Body of pancreas (tissue), 4 donors: ENCODE measurements around the gene TACR1. TPM values are rescaled to one million over a fixed set of nuclear protein-coding genes. Genes with fewer than 3 reads are reported as not detected.

Experiments used
- ATAC-seq: fragments of 150-250 bp; one replicate; pipeline ENCODE4 v1.9.1; 2016
- DNase-seq, 4 donors: peaks; one replicate each; pipeline ENCODE4 v3.0.0-alpha.2; 2019
- H3K27ac ChIP-seq, 4 donors: fragments of 200-600 bp; sonication (generic); 1 replicate in 3 of 4; 2 replicates in 1 of 4; pipeline versions ENCODE4 v1.5.1 to v1.6.1; 2016 to 2019; ENCODE audit warnings: mild to moderate bottlenecking in 1 of 4, mixed read lengths in 1 of 4, moderate library complexity in 1 of 4
- H3K27me3 ChIP-seq, 2 donors: fragments of 200-600 bp; sonication (generic); one replicate each; pipeline ENCODE4 v1.6.0; 2016; ENCODE audit warnings: mild to moderate bottlenecking in 1 of 2
- H3K36me3 ChIP-seq, 2 donors: fragments of 200-600 bp; sonication (generic); replicated peaks in 1 of 2; 2 replicates each; pipeline ENCODE4 v1.5.1; 2016; ENCODE audit warnings: low read depth in 2 of 2; ENCODE audit not compliant: insufficient read depth in 1 of 2
- H3K4me1 ChIP-seq: fragments of 200-600 bp; sonication (generic); one replicate; pipeline ENCODE4 v1.6.0; 2016
- H3K4me3 ChIP-seq, 2 donors: fragments of 200-600 bp; sonication (generic); 1 replicate in 1 of 2; 2 replicates in 1 of 2; pipeline ENCODE4 v1.5.1; 2016 to 2019
- H3K9me3 ChIP-seq, 3 donors: fragments of 200-600 bp; sonication (generic); 1 replicate in 2 of 3; 2 replicates in 1 of 3; pipeline ENCODE4 v1.5.1; 2016
- POLR2A ChIP-seq, 3 donors: fragments of 450-650 bp; IDR thresholded peaks; one replicate each; pipeline ENCODE4 v1.6.1; 2016; ENCODE audit warnings: antibody characterized with exemption in 3 of 3, mild to moderate bottlenecking in 2 of 3
- WGBS, 2 donors: methylation state at CpG; one replicate each; pipeline ENCODE4 v1.1.5; 2017; 5-methylcytosine and 5-hydroxymethylcytosine counted together
- intact Hi-C: fragments of 100-400 bp; cut with DNase I; formaldehyde crosslinking; loops from one replicate; pipeline ENCODE4 v1.15.1; 2023
- total RNA-seq, 2 donors: library from RNA; depleted of rRNA; stranded (reverse); fragments of >200 nt; gene quantifications; one replicate each; pipeline ENCODE4 v1.1.0, GENCODE V29; 2016
- TF ChIP-seq, protein P1 (sequence below), 7 experiments: fragments of 450-650 bp in 4 of 7; fragments of 200-600 bp in 3 of 7; sonication (generic) in 3 of 7; IDR thresholded peaks; one replicate each; pipeline ENCODE4 v1.5.1; 2016 to 2019; ENCODE audit warnings: antibody characterized with exemption in 7 of 7

Gene TACR1
- total RNA-seq, 2 donors from 2014 or later, result 0.52 TPM; not detected in 1

DNA sequence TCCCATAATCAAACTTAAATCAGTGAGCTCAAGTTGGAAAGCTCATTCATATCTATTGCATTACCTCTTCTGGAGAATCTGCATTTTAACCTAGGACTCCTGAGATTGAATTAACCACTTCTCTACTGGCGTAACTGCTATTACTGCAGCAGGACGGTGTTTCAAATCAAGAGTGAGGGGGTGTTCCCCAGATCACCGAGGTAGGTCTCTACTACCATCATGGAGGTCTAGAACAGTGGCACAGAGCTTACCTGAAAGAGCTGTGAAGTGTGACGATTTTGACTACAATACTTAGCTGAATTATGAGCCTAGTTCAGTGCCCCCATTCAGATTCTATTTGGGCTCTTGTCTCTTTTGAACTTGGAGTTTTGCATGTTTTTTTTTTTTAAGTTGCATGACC, 121.4 kb downstream of the TACR1 start:
- Histone ChIP-seq H3K27me3 (no peaks in the 10 kb centered on the region), H3K4me1 (no peaks in the 10 kb centered on the region), H3K4me3 (no peak overlapping the region), H3K27ac (no peak overlapping the region), H3K36me3 (no peaks in the 10 kb centered on the region), H3K9me3 (no peaks in the 10 kb centered on the region)
- intact Hi-C loops, result no loop called here
- DNase-seq (no peak), ATAC-seq (no peak)
- 77 to 85% methylated on average over 4 of the region's 4 CpGs for WGBS, 2 donors
- TF ChIP-seq, protein P1, sequence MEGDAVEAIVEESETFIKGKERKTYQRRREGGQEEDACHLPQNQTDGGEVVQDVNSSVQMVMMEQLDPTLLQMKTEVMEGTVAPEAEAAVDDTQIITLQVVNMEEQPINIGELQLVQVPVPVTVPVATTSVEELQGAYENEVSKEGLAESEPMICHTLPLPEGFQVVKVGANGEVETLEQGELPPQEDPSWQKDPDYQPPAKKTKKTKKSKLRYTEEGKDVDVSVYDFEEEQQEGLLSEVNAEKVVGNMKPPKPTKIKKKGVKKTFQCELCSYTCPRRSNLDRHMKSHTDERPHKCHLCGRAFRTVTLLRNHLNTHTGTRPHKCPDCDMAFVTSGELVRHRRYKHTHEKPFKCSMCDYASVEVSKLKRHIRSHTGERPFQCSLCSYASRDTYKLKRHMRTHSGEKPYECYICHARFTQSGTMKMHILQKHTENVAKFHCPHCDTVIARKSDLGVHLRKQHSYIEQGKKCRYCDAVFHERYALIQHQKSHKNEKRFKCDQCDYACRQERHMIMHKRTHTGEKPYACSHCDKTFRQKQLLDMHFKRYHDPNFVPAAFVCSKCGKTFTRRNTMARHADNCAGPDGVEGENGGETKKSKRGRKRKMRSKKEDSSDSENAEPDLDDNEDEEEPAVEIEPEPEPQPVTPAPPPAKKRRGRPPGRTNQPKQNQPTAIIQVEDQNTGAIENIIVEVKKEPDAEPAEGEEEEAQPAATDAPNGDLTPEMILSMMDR (IDR thresholded peaks at IDR 0.05), result no peak
- TF ChIP-seq POLR2A (IDR thresholded peaks at IDR 0.05), result no peak

DNA sequence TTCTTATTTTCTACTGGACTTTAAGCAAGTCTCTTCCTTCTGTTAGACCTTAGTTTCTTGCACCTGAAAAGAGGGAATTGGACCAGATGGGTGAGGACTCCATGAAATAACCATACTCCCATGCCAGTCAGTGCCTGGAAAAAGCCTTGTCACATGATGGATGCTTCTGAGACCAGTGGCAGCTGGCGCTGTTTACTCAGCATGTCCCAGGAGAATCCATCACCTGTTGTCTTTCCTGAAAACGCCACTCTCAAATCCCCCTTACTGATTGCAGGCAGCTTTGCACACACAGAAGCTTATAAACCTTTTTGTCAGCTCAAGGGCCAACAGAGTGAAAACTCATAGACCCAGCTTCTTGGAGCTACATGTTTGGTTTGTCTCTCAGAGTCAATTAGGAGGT, 123.2 kb downstream of the TACR1 start:
- Histone ChIP-seq H3K9me3 (no peaks in the 10 kb centered on the region), H3K36me3 (no peaks in the 10 kb centered on the region), H3K4me3 (no peak overlapping the region), H3K27me3 (no peaks in the 10 kb centered on the region), H3K4me1 (no peaks in the 10 kb centered on the region), H3K27ac (no peak overlapping the region)
- 40 to 73% methylated on average over 2 of the region's 2 CpGs for WGBS, 2 donors
- intact Hi-C loops, result no loop called here
- ATAC-seq (no peak), DNase-seq (peak in 1 of 4 donors; percentile 3)
- TF ChIP-seq POLR2A (IDR thresholded peaks at IDR 0.05), result no peak
- TF ChIP-seq, protein P1 (IDR thresholded peaks at IDR 0.05), result no peak

DNA sequence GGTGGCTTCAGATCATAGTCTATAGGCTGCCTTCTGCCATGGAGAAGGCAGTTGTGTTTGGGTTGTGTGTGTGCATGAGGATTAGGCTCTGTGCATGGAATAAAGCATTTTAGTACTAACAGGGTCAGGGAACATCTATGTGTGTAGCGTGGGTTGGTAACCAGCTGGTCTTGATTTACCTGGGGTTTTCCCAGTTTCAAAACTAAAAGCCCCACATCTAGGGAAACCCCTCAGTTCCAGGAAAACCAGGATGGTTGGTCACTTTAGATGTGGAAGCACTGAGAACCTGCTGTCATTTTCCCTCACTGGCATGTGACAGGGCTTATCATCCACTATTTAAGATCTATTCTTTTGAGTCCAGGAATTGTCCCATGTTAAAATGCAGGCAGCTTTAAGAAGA, 124.6 kb downstream of the TACR1 start:
- no peaks in the 10 kb centered on the region for H3K27me3 ChIP-seq
- 95 to 100% methylated on average over 1 of the region's 1 CpG for WGBS, 2 donors
- ATAC-seq, result no peak
- H3K36me3 ChIP-seq, result no peaks in the 10 kb centered on the region
- H3K9me3 ChIP-seq, result no peaks in the 10 kb centered on the region
- TF ChIP-seq, protein P1 (IDR thresholded peaks at IDR 0.05), result no peak
- TF ChIP-seq POLR2A (IDR thresholded peaks at IDR 0.05), result no peak
- H3K4me3 ChIP-seq, result no peak overlapping the region
- intact Hi-C loops, result no loop called here
- no peak overlapping the region for H3K27ac ChIP-seq
- no peak for DNase-seq
- H3K4me1 ChIP-seq, result no peaks in the 10 kb centered on the region

DNA sequence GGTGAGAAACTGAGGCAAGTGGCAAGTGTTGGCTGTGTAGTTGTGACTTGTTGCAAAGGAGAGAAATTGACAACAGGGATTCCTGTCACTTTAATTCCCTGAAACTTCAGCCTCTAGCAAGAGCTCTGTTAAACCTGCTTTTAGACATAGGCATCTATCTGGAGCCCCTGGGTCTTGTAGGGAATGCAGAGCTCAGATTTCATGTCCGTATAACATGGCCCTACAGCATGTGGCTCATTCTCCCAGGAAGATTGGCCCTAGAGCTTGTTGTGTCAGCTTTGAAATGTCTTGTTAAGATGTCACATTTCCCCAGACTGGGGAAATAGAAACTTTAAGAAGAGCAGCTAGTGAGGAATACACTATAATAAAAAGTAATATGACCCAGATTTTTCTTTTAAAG, 125.1 kb downstream of the TACR1 start:
- intact Hi-C loops, result no loop called here

DNA sequence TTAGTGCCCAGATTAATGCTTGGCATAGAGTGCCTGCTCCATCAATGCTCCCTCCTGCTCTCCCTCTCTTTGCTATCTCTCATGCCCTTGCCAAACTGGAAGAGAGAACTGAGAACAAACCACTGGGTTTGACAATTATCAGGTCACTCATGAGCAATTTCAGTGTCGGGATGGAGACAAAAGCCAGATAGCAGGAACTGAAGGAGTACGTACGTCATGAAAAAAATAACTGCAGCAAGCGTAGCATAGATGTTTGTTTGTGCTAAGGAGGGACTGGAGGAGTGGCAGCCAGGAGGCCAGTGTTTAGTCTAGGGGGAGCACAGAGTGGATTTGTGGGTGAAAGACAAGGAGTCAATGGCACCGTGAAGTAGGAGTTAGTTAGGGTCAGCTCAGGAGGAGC, 127.6 kb downstream of the TACR1 start:
- intact Hi-C loops, result no loop called here
- Histone ChIP-seq H3K4me1 (no peaks in the 10 kb centered on the region), H3K36me3 (no peaks in the 10 kb centered on the region), H3K27me3 (no peaks in the 10 kb centered on the region), H3K27ac (no peak overlapping the region), H3K9me3 (no peaks in the 10 kb centered on the region), H3K4me3 (no peak overlapping the region)
- DNase-seq (no peak), ATAC-seq (no peak)
- 86 to 90% methylated on average over 5 of the region's 5 CpGs for WGBS, 2 donors
- TF ChIP-seq, protein P1 (IDR thresholded peaks at IDR 0.05), result no peak
- no peak for TF ChIP-seq POLR2A (IDR thresholded peaks at IDR 0.05)

More for the DNA sequence above, 125.1 kb downstream of the TACR1 start:
- TF ChIP-seq POLR2A (IDR thresholded peaks at IDR 0.05), result no peak
- TF ChIP-seq, protein P1 (IDR thresholded peaks at IDR 0.05), result no peak
- Histone ChIP-seq H3K27ac (no peak overlapping the region), H3K36me3 (no peaks in the 10 kb centered on the region), H3K9me3 (no peaks in the 10 kb centered on the region), H3K4me1 (no peaks in the 10 kb centered on the region), H3K27me3 (no peaks in the 10 kb centered on the region), H3K4me3 (no peak overlapping the region)
- no peak for ATAC-seq
- 62 to 85% methylated on average over 1 of the region's 1 CpG for WGBS, 2 donors
- DNase-seq, result no peak
